BE2C (cell line): ENCODE data around the gene SNTA1.
"Not testable (repeated sequence)": the region's sequence is repeated elsewhere in the genome, so short reads cannot be mapped to it uniquely, and the experiment has no call there.

Experiments
- DNase-seq: peaks from one replicate; pipeline ENCODE4 v3.0.0-alpha.2; 2020
- H3K27me3 ChIP-seq: fragments of 250-450 bp; sonication (Bioruptor Pico); 2 replicates; pipeline ENCODE4 v1.5.1; 2020; ENCODE audit warnings: mild to moderate bottlenecking
- H3K36me3 ChIP-seq: fragments of 250-450 bp; sonication (Bioruptor Pico); 2 replicates; pipeline ENCODE4 v1.5.1; 2020; ENCODE audit warnings: mild to moderate bottlenecking
- H3K4me1 ChIP-seq: fragments of 250-450 bp; sonication (Bioruptor Pico); 2 replicates; pipeline ENCODE4 v1.5.1; 2020
- H3K4me3 ChIP-seq: 2 replicates; pipeline ENCODE4 v1.5.1; 2011; ENCODE audit warnings: low read depth, low read length
- H3K9me3 ChIP-seq: fragments of 250-450 bp; sonication (Bioruptor Pico); 2 replicates; pipeline ENCODE4 v1.5.1; 2020
- TF ChIP-seq, protein P1 (sequence below): IDR thresholded peaks from 2 replicates; pipeline ENCODE4 v1.5.1; 2012; ENCODE audit warnings: mild to moderate bottlenecking, low read depth, low read length

SNTA1 gene

DNA sequence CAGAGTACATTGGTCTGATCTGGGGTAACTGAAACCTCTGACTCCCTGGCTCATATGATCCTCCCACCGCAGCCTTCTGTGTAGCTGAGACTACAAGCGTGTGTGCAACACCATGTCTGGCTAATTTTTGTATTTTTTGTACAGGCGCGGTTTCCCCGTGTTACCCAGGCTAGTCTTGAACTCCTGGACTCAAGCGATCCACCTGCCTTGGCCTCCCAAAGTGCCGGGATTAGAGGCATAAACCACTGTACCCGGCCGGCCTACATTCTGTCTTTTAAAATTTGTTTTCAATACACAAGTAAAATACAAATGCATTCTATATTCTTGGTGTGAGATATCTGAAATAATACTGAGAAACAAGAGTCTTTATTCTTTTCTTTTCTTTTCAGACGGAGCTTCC, 44.6 kb upstream of the SNTA1 start:
- Histone ChIP-seq H3K9me3 (no peaks in the 10 kb centered on the region), H3K36me3 (no peaks in the 10 kb centered on the region), H3K4me3 (no peak overlapping the region), H3K27me3 (no peaks in the 10 kb centered on the region), H3K4me1 (no peaks in the 10 kb centered on the region; the same call in 1 of the 2 replicates)
- TF ChIP-seq, protein P1, sequence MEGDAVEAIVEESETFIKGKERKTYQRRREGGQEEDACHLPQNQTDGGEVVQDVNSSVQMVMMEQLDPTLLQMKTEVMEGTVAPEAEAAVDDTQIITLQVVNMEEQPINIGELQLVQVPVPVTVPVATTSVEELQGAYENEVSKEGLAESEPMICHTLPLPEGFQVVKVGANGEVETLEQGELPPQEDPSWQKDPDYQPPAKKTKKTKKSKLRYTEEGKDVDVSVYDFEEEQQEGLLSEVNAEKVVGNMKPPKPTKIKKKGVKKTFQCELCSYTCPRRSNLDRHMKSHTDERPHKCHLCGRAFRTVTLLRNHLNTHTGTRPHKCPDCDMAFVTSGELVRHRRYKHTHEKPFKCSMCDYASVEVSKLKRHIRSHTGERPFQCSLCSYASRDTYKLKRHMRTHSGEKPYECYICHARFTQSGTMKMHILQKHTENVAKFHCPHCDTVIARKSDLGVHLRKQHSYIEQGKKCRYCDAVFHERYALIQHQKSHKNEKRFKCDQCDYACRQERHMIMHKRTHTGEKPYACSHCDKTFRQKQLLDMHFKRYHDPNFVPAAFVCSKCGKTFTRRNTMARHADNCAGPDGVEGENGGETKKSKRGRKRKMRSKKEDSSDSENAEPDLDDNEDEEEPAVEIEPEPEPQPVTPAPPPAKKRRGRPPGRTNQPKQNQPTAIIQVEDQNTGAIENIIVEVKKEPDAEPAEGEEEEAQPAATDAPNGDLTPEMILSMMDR = no peak
- no peak for DNase-seq

DNA sequence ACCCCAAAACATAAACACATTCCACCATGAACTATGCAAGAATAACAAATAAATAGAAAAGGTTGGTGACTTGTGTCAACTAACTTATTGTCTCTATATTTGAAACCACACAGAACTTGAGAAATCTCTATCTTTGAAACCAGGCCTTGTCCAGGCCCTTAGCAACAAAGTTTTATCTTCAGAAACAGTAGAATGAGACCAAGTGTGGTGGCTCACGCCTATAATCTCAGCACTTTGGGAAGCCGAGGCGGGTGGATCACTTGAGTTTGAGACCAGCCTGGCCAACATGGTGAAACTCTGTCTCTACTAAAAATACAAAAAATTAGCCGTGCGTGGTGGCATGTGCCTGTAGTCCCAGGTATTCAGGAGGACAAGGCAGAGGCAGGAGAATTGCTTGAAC, 39.6 kb upstream of the SNTA1 start:
- not testable (repeated sequence) for H3K27me3 ChIP-seq, H3K4me3 ChIP-seq, H3K4me1 ChIP-seq, H3K9me3 ChIP-seq, DNase-seq, H3K36me3 ChIP-seq

DNA sequence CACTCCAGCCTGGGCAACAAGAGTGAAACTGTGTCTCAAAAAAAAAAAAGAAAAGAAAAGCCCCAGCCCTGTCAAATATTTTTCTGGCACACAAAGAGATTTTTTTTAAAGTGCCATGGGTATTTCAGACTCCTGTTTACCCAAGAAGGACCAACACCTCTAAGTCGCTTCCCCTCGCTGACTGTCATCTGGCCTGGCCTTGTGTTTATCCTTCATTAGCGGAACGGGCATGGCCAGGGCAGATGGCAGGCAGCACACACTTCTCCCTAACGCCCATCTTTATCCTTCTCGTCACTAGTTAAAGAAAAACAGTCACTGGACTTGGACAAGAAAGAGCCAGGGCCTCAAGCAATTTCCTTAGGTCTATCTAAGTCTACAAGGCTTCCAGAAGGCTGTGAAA, 39.0 kb upstream of the SNTA1 start:
- H3K27me3 ChIP-seq = no peaks in the 10 kb centered on the region
- H3K9me3 ChIP-seq = no peaks in the 10 kb centered on the region
- TF ChIP-seq, protein P1 = no peak
- H3K4me3 ChIP-seq = no peak overlapping the region
- no peak for DNase-seq
- H3K36me3 ChIP-seq = no peaks in the 10 kb centered on the region
- no peaks in the 10 kb centered on the region for H3K4me1 ChIP-seq

DNA sequence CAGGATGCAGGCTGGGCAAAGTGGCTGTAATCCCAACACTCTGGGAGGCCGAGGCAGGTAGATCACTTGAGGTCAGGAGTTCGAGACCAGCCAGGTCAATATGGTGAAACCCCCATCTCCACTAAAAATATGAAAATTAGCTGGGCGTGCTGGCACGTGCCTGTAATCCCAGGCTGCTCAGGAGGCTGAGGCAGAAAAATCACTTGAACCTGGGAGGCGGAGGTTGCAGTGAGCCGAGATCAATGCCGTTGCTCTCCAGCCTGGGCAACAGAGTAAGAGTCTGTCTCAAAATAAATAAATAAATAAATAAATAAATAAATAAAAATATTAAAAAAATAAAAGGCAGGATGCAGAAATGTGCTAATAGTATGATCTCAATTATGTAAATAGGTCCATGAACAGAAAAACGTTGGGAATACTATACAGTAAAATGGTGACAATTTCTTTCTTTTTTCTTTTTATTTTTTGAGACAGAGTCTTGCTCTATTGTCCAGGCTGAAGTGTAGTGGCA, 37.9 kb upstream of the SNTA1 start:
- H3K4me3 ChIP-seq = no peak overlapping the region
- DNase-seq = no peak
- TF ChIP-seq, protein P1 = no peak
- no peaks in the 10 kb centered on the region for H3K4me1 ChIP-seq
- H3K27me3 ChIP-seq = no peaks in the 10 kb centered on the region
- H3K36me3 ChIP-seq = no peaks in the 10 kb centered on the region
- H3K9me3 ChIP-seq = no peaks in the 10 kb centered on the region

DNA sequence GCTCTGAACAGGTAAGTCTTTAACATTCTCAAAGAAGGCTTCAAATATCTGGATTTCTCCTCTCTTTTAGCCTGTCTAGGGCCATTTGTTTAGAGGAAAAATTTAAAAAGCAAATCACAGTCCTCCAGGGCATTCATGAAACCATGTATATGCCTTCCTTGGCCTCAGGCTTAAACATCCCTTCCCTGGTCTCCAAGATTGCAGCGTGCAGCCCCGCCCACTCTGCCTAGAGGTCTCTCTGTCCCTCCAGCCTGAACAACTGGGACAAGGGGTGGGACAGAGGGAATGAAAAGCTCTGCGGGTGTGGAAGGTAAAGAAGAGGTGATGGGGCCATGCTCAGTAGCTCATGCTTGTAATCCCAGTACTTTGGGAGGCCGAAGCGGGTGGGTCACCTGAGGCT, 36.5 kb upstream of the SNTA1 start:
- H3K4me1 ChIP-seq = no peaks in the 10 kb centered on the region
- H3K9me3 ChIP-seq = no peaks in the 10 kb centered on the region
- H3K27me3 ChIP-seq = no peaks in the 10 kb centered on the region
- DNase-seq = no peak
- no peak overlapping the region for H3K4me3 ChIP-seq
- TF ChIP-seq, protein P1 = no peak
- H3K36me3 ChIP-seq = no peaks in the 10 kb centered on the region

DNA sequence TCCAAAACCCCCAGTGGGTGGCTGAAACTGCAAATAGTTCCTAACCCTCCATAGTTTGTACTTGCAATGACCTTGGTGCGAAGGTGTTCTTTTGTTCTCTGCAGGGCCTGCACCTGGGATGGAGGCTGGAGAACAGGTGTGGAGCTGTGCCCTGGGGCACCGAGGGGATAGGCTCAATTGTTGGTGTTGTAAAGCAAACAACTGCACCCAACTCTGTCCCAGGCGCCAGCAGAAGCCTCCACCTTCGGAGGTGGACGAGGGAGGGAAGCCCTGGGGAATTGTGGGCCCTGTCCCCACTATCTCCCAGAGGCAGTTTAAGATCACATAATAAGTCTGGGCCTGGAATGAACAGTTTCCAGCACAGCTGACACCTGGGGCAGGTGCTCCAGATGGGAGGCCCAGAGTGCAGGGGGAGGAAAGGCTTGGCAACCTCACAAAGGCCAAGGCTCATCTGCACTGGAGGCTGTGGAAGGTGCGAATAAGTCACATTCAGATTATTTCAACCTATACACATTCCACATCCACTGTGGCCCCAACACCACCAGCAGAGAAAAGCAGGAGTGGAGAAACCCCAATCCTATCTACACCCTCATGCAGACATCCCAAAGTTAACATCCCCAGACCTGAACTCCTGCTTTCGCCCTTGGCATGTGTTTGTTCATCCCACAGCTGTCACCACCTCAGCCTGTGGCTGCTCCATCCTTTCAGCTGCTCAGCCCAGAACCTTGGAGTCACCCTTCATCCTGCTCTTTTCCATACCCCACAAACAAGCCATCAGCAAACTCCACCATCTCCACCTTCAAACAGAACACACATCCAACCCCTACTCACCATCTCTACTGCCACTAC, 34.0 kb upstream of the SNTA1 start:
- DNase-seq = no peak
- TF ChIP-seq, protein P1 = no peak
- no peaks in the 10 kb centered on the region for H3K27me3 ChIP-seq

More for the DNA sequence above, 34.0 kb upstream of the SNTA1 start:
- no peaks in the 10 kb centered on the region for H3K4me1 ChIP-seq
- H3K9me3 ChIP-seq = no peaks in the 10 kb centered on the region
- no peaks in the 10 kb centered on the region for H3K36me3 ChIP-seq
- no peak overlapping the region for H3K4me3 ChIP-seq
